ENCODE measurements around the gene FOXD3.
"Not testable (repeated sequence)": the region's sequence is repeated elsewhere in the genome, so short reads cannot be mapped to it uniquely, and the experiment has no call there.

Gene FOXD3

DNA sequence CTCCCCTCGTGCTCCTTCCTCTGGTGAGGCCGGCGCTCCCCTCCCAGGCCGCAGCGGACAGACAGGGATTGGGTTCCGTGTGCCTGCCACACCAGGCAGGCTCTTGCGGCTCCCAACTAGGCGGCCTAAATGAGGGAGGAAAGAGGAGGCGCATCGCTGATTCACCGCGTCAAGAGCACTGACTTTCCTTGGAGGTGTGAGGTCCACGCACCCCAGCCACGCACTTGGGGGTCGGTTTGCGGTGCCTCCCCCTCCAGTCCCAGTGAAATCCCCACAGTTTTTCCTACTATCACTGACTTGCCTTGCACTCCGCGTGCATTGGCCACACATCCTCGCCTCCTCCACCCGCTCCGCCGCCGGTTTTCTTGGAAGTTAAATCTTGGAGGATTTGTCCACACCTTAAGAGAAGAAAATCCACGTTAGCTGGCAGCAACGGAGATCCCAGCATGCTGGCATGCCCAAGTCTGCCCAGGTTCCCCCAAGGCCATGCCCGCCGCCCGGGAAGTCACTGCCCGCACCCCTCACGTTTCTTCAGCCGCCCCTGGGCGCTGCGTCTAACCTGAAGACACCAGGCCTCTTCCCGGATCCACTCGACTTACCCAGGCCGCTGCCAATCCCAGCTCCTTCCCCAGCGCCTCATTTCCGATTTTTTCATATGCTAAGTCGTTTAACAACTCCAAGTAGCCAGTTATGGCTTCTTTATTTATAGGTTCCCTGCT lies 1.1 kb upstream of the FOXD3 start:
- DNase-seq, result no peak

DNA sequence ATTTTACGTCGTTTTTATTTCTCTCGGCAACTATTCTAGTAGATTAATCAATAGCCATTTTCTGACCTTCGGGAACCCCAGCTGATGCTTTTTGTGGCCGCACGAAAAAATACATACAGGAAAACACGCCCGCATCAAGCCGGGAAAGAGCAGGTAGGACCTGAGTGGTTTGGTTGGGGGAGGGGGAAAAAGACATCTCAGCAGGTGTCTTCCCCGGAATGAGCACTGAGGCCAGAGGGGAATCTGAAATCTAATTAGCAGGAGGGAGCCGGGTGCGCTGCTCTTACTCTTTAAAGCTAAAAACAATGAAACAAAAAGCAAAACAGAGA lies 618 bp upstream of the FOXD3 start:
- DNase-seq, result no peak

- DNase-seq, result peak; percentile 40
Observed at GRCh38 chr1:63322944-63323864, 837 bp downstream of the FOXD3 start.

DNA sequence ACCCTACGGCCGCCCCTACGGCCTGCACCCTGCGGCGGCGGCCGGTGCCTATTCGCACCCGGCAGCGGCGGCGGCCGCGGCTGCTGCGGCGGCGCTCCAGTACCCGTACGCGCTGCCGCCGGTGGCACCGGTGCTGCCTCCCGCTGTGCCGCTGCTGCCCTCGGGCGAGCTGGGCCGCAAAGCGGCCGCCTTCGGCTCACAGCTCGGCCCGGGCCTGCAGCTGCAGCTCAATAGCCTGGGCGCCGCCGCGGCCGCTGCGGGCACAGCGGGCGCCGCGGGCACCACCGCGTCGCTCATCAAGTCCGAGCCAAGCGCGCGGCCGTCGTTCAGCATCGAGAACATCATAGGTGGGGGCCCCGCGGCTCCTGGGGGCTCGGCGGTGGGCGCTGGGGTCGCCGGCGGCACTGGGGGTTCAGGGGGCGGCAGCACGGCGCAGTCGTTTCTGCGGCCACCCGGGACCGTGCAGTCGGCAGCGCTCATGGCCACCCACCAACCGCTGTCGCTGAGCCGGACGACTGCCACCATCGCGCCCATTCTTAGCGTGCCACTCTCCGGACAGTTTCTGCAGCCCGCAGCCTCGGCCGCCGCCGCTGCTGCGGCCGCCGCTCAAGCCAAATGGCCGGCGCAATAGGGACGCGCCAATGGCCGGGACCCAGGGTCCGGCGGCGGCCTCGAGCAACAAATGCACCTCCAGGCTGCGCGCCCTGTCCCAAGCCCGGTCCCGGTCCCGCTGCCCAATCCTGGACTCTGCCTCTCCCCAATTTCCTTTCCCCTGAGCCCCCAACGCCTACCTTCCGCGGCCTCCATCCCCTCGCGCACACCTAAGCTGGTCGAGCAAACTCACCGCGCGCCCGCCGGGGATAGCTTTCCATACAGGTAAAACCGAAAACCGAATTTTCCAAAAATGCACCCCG lies 1.8 kb downstream of the FOXD3 start:
- DNase-seq, result no peak

DNA sequence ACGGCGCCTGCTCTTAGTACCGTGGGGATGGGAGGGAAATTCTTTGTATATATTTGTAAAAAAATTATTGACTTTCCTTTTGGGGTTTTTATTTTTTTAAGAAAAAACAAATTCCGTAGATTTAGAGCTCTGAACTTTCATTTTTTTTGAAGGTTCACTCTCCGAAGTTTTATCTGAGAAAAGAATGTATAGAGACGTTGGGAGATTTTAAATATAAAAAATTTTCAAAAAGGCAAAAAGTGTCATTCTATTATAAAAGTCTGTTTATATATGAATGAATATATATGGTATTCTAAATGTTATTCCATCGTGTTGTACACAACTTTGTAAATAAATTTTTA lies 2.4 kb downstream of the FOXD3 start:
- DNase-seq, result no peak

DNA sequence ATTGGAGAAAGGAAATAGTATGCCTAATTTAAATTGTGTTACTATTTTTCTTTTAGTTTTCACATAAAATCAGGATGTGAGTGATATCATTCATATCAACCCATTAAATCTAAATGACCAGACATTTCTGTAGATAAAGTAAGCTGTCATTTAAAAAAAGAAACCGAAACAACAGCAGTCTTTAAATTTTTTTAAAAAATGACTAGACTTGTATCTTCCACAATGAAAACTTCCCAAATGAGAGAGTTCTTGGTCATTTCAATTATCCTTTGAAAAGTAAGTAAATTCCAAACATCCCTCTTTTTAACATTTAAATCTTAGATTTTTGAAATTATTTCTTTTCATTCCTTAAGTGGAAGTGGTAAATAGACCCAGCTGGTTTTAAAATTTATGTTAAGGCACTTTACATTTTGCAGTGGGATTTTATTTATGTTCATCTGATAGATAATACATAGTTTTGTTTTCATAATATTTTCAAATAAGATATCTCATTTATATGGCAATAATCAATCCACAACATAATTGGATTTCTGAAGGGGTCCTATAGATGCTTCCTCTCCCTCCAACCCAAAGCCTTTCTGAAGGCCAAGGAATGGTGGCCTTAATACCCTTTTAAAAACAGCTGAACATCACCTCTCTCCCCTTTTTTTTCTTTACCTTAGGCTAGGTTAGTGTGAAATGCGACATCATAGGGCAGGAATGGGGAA lies 3.1 kb downstream of the FOXD3 start:
- no peak for DNase-seq

DNA sequence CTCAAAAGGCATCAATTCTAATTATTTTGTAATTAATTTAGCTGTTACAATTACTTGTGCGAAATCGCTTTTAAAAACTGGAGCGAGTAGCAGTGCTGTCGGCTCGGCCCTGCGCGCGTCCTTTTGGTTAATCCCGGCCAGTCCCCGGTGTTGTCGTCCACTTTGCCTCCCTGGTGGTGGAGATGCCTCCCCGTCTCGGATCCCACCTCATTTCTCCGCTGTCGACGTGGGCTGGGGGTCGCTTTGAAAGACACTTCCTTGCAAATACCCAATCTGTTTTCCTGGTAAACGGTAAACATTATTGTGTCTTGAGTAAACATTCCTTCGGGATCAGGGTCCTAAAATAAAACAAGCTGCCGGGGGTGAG lies 3.7 kb downstream of the FOXD3 start:
- DNase-seq, result peak; percentile 25

GRCh38 chr1:63326473-63327380 lies 4.4 kb downstream of the FOXD3 start:
- DNase-seq, result peak; percentile 51

DNA sequence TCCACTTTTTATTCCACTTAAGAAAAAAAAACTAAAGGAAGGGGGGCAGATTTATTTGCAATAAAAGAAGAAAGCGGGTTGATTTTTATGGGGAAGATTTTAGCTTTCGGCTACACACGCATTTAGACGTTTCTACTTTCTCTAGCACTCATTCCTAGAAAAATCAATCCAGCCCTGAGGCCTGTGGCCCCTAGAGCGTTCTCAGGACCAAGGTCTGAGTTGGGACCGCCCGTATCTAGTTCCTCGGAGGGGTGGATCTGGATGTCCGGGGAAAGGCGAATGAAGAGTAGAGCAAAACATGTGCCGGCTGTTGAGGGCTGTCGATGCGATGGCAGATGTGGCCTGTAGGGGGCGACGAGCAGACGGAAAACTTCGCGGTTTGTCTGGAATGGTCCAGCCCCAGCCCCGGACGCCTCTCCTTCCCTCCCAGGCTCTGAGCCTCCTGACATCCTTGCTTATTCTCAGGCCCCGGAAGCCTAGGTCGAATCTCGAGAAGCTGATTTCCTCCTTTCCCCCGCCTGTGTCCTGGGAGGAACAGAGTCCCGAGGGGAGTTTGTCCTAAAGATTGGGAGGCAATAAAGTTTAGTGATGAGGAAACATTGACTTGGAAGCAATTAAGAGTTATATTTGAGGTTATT lies 5.2 kb downstream of the FOXD3 start:
- DNase-seq, result peak; percentile 85

DNA sequence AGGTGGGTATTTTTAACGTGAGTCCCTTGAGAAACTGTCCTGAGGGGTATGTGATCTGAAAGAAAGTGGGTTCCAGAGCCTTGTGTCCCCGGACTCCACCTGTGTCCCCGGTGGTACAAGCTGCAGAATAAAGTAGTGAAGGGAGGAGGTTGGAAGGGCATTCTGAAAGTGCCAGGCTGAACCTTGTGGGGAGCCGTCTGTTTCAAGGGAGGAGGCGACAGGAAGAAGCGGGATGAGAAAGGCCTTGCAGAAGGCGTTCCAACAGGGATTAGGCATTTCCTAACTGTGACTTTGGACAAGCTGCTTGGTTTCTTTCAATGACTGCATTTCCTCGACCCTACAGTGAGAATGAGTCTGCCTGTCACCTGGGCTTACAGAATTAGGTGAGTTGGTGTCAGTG lies 5.8 kb downstream of the FOXD3 start:
- DNase-seq, result no peak

DNA sequence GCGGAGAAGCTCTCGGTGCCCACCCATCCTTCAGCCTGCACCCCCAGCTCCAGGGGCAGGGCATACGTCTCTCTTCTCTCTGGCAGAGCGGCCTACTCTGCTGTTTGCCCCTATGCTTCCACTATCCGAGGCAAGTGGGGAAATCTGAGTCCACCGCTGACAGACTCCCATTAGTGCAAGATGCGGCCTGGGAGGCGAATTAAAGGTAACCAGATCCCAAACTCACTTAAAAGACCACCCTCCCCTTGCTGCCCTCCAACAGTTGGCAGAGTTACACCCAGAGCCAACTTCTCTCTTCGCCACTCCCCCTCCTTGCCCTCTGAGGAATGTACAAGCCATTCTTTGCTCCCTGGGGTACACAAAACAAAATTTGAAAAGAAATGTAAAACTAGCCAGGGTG lies 6.4 kb downstream of the FOXD3 start:
- no peak for DNase-seq

DNA sequence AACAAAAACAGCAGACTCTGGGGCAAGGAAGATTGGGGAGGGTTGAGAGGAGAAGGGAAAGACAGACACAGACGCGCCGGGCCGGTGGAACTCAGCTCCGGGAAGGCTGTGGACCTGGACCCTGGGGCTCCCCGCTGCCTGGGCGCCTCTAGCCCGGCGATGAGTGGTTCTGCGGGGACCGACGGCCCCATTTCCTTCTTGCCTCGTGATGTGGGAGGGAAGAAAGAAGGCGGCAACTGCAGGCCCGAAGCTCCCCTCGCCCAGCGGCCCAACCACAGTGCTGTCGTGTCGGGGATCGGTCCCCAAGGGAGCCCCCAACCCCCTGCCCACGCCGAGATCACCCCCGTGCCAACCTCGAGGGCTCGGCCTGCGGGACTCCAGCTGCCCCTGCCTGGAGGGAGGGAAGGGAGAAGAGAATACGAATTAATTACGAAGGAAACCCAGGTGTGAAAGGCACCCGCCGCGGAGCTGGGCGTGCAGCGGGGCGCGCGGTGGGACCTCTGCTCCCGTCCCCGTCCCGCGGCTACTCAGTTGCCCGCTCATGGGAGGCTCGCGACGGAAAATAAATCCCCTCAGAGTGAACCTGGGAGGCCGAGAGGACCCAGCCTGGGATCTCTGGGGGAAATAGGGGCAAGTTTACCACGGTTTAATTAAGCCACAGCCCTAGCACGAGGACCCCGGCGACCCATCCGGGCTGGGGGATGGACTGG lies 7.4 kb downstream of the FOXD3 start:
- DNase-seq, result peak; percentile 29

DNA sequence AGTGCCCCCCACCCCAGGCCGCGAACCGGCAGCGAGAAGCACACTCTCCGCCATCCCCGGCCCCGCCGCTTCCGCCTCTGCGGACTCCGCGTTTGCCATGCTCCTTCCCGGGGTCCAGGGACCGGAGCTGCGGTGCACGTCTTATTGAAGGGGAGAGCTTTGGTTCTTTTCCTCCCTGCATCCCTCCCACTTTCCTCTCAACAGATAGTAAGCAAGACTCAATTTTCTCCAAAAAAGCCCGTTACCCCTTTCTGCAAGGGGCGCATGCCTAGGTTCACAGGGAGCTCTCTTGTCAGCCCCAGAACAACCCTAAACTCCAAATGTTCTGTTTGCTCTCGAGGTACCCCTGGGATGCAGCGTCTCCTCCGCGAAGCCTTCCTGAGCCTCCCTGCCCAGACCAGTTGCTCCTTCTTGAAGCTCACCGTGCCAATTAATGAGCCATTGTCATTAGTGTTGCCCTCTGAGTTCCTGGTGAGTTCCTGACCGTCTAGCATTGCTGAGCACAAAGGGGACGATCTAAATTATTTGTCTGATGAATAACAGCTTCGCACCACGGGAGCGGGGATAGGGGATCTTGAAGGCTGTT lies 8.1 kb downstream of the FOXD3 start:
- DNase-seq, result no peak

GRCh38 chr1:63342402-63342801 lies 20.0 kb downstream of the FOXD3 start:
- no peak for DNase-seq

DNA sequence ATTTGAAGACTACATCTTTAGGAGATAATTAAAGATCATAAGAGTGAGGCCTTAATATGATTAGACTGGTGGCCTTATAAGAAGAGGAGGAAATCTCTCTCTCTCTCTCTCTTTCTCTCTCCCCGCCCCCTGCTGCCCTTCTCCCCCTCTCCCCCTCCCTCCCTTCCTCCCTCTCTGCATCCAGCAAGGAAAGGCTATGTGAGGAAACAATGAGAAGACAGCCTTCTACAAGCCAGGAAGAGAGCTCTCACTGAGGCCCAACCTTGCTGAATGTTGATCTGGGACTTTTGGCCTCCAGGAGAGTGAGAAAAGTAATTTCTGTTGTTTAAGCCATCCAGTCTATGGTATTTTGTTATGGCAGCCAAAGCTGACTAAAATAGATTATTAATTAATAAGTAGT lies 21.6 kb downstream of the FOXD3 start:
- DNase-seq, result no peak

DNA sequence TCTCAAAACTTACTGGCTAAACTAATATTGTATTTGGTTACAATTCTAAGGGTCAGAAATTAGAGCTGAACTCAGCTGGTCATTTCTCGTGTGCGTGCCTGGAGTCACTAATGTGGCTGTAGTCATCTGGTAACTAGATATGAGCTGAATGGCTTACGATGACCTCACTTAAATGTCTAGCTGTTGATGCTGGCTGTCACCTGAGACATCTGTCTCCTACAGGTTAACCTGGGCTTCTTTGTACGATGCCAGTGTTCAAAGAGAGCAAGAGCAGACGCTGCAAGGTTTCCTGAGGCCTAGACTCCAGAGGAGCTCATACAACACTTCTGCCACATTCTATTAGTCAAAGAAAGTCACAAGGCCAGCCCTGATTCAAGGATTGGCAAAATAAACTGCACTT lies 28.0 kb downstream of the FOXD3 start:
- DNase-seq, result no peak

- DNase-seq, result no peak
Observed at GRCh38 chr1:63352736-63353135, 30.4 kb downstream of the FOXD3 start.

DNA sequence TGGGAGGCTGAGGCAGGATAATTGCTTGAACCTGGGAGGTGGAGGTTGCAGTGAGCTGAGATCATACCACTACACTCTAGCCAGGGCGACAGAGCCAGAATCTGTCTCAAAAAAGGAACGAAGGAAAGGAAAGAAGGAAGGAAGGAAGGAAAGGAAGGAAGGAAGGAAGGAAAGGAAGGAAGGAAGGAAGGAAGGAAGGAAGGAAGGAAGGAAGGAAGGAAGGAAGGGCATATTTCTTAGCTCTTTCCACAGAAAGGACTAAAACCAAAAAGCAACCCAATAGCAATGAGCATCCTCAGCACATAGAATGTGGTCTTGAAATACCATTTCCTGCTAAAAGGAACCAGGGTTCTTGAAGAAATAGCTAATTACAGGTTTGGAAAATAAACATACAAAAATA lies 33.9 kb downstream of the FOXD3 start:
- not testable (repeated sequence) for DNase-seq

GRCh38 chr1:63359561-63359960 lies 37.2 kb downstream of the FOXD3 start:
- DNase-seq, result no peak

- no peak for DNase-seq
Observed at GRCh38 chr1:63362073-63362472, 39.7 kb downstream of the FOXD3 start.

Data from femur (tissue), 1 donor.